Measurements from ENCODE around the gene OR5M11.

GRCh38 chr11:56513280-56513679, 29.8 kb downstream of the OR5M11 start:
- TF ChIP-seq EZH2 (IDR thresholded peaks at IDR 0.05; ENCODE audit: low read length, missing control alignments), result no peak
- no peak for TF ChIP-seq CTCF (conservative IDR thresholded peaks at IDR 0.05 in 1 of 2, IDR thresholded peaks at IDR 0.05 in 1 of 2; ENCODE audit: low read depth in 1 of 2, low read length in 2 of 2)
